Kidney (tissue), 14 donors: ENCODE results near the gene SLCO1B1. TPM values are rescaled to one million over a fixed set of nuclear protein-coding genes. Genes with fewer than 3 reads are reported as not detected.

Source experiments
- DNase-seq, 5 donors: peaks; one replicate each; pipeline ENCODE4 v3.0.0-alpha.2; 2013 to 2020
- FAIRE-seq: peaks from 2 replicates; lab custom pipeline; 2012; peaks lifted over from hg19 to GRCh38; lab: Jason Lieb, UNC
- H3K27ac ChIP-seq, 2 donors: one replicate each; pipeline ENCODE4 v1.7.0; 2013; ENCODE audit warnings: low read depth in 2 of 2, low read length in 2 of 2, inconsistent platforms in 1 of 2
- H3K27me3 ChIP-seq: one replicate; pipeline ENCODE4 v1.7.1; 2013; ENCODE audit warnings: low read length, inconsistent platforms; ENCODE audit not compliant: control insufficient read depth, insufficient read depth
- H3K36me3 ChIP-seq, 3 donors: one replicate each; pipeline versions ENCODE4 v1.7.0 to v1.7.1; 2013; ENCODE audit warnings: low read length in 3 of 3, control low read depth in 1 of 3, inconsistent platforms in 1 of 3; ENCODE audit not compliant: insufficient read depth in 3 of 3, control insufficient read depth in 2 of 3
- H3K4me1 ChIP-seq, 3 donors: one replicate each; pipeline versions ENCODE4 v1.7.0 to v1.7.1; 2013; ENCODE audit warnings: low read length in 3 of 3, inconsistent platforms in 1 of 3, low read depth in 1 of 3; ENCODE audit not compliant: control insufficient read depth in 2 of 3, insufficient read depth in 2 of 3
- H3K4me3 ChIP-seq, 3 donors: one replicate each; pipeline versions ENCODE4 v1.7.0 to v1.8.1; 2013; ENCODE audit warnings: low read length in 3 of 3, control low read depth in 1 of 3, inconsistent platforms in 1 of 3
- H3K9ac ChIP-seq, 3 donors: one replicate each; pipeline versions ENCODE4 v1.7.0 to v1.7.1; 2013; ENCODE audit warnings: low read length in 3 of 3, control low read depth in 1 of 3, inconsistent platforms in 1 of 3
- H3K9me3 ChIP-seq, 3 donors: one replicate each; pipeline versions ENCODE4 v1.7.0 to v1.7.1; 2013; ENCODE audit warnings: low read length in 3 of 3, control low read depth in 1 of 3, inconsistent platforms in 1 of 3; ENCODE audit not compliant: control insufficient read depth in 2 of 3, insufficient read depth in 1 of 3
- CTCF ChIP-seq: IDR thresholded peaks from 3 replicates; pipeline ENCODE4 v1.5.1; 2012; ENCODE audit warnings: mild to moderate bottlenecking, moderate library complexity, borderline replicate concordance; ENCODE audit not compliant: insufficient read depth; ENCODE audit errors: extremely low read depth
- intact Hi-C: fragments of 100-400 bp; cut with DNase I; formaldehyde crosslinking; loops from one replicate; pipeline ENCODE4 v1.11.1; 2022
- polyA plus RNA-seq: library from polyadenylated mRNA; stranded (reverse); fragments of 350-450 nt; fragmentation: Illumina TruSeq; extraction: RNeasy Lipid Tissue Mini Kit (QIAGEN cat#74804); gene quantifications from one replicate; pipeline ENCODE4 v1.2.3, GENCODE V29; 2014; ENCODE audit warnings: low read depth, low replicate concordance; ENCODE audit not compliant: insufficient read depth
- total RNA-seq: library from RNA; stranded (reverse); fragmentation: NEBNext Ultra II Directional; extraction: Animal tissue kit (Norgen Biotek cat#: 25700); gene quantifications from one replicate; pipeline ENCODE4 v1.2.1, GENCODE V29; 2021
- donor health status: control.
- donor health status: control.
- donor health status: control.
- donor health status: control.
- donor health status: control.
- donor health status: DM: yes; HTN: yes; CAD: no.
- donor health status: Normal renal cell carcinoma (clear cell type).

Gene SLCO1B1
- total and polyA plus RNA-seq, 2 donors from 2014 or later = not detected

- DNase-seq (no peak), FAIRE-seq (no peak)
- Histone ChIP-seq H3K27ac (no peak overlapping the region), H3K27me3 (no peaks in the 10 kb centered on the region), H3K9me3 (no peaks in the 10 kb centered on the region), H3K4me3 (no peak overlapping the region), H3K4me1 (no peaks in the 10 kb centered on the region), H3K36me3 (no peaks in the 10 kb centered on the region), H3K9ac (no peak overlapping the region)
- no peak for TF ChIP-seq CTCF
- intact Hi-C loops = no loop called here
These were observed 88.2 kb downstream of the SLCO1B1 start for GRCh38 chr12:21219206-21219605.

- FAIRE-seq = no peak
- intact Hi-C loops = no loop called here
These were observed 89.3 kb downstream of the SLCO1B1 start for GRCh38 chr12:21220266-21220665.

GRCh38 chr12:21221072-21221471 is 90.1 kb downstream of the SLCO1B1 start:
- no peak for DNase-seq

More at GRCh38 chr12:21220266-21220665, 89.3 kb downstream of the SLCO1B1 start:
- H3K9ac ChIP-seq = no peak overlapping the region
- no peaks in the 10 kb centered on the region for H3K27me3 ChIP-seq
- no peak for TF ChIP-seq CTCF
- no peaks in the 10 kb centered on the region for H3K9me3 ChIP-seq
- no peaks in the 10 kb centered on the region for H3K36me3 ChIP-seq
- H3K27ac ChIP-seq = no peak overlapping the region
- DNase-seq = no peak
- no peaks in the 10 kb centered on the region for H3K4me1 ChIP-seq
- H3K4me3 ChIP-seq = no peak overlapping the region

More at GRCh38 chr12:21221072-21221471, 90.1 kb downstream of the SLCO1B1 start:
- FAIRE-seq = no peak
- intact Hi-C loops = no loop called here
- H3K9me3 ChIP-seq = no peaks in the 10 kb centered on the region
- no peaks in the 10 kb centered on the region for H3K36me3 ChIP-seq
- no peak overlapping the region for H3K27ac ChIP-seq
- H3K4me3 ChIP-seq = no peak overlapping the region
- no peak overlapping the region for H3K9ac ChIP-seq
- H3K4me1 ChIP-seq = no peaks in the 10 kb centered on the region
- H3K27me3 ChIP-seq = no peaks in the 10 kb centered on the region
- TF ChIP-seq CTCF = no peak
